Purkinje cell (primary cell): Measurements from ENCODE around the gene RPLP1. TPM values are rescaled to one million over a fixed set of nuclear protein-coding genes. Genes with fewer than 3 reads are reported as not detected.

Experiments used
- polyA plus RNA-seq: library from polyadenylated mRNA; unstranded; fragments of >200 nt; fragmentation: Nextera tagmentation; gene quantifications from 2 replicates; pipeline ENCODE4 v1.2.1, GENCODE V29; 2014

The RPLP1 gene
- 725 and 777 TPM in 2 replicates for polyA plus RNA-seq

DNA sequence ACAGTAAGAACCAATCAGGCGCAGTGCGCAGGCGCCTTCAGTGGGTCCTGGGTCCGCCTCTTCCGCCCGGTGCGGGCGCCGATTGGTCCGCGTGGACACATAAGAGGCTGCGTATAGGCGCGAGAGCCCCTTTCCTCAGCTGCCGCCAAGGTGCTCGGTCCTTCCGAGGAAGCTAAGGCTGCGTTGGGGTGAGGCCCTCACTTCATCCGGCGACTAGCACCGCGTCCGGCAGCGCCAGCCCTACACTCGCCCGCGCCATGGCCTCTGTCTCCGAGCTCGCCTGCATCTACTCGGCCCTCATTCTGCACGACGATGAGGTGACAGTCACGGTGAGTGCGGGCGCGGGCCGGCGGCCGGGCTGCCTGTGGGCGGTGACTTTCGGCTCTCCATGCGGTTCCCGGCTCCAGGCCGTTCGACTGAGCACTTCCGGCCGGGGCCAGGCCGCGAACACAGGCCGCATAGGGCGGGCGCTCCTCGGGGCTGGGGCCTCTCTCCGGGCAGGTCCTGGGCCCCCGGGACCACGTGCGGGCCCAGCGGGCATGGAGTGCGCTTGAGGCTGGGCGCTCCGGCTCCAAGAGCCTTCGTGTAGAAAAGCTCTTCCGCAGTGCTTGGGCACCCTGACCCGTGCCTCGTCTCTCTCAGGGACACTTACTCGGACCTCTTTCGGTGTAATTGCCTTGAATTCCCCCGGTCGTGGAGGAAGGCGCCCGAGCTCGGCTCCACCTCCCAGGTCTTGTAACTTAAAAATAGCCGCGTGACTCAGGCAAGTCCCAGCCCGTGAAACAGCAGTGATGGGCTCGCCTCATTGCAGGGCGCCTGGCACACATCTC, at the start of gene RPLP1:
RPLP1 (plus strand) TSS at position 127 of the 830 bp plus-strand sequence; CDS start at position 258, 131 bp downstream.

DNA sequence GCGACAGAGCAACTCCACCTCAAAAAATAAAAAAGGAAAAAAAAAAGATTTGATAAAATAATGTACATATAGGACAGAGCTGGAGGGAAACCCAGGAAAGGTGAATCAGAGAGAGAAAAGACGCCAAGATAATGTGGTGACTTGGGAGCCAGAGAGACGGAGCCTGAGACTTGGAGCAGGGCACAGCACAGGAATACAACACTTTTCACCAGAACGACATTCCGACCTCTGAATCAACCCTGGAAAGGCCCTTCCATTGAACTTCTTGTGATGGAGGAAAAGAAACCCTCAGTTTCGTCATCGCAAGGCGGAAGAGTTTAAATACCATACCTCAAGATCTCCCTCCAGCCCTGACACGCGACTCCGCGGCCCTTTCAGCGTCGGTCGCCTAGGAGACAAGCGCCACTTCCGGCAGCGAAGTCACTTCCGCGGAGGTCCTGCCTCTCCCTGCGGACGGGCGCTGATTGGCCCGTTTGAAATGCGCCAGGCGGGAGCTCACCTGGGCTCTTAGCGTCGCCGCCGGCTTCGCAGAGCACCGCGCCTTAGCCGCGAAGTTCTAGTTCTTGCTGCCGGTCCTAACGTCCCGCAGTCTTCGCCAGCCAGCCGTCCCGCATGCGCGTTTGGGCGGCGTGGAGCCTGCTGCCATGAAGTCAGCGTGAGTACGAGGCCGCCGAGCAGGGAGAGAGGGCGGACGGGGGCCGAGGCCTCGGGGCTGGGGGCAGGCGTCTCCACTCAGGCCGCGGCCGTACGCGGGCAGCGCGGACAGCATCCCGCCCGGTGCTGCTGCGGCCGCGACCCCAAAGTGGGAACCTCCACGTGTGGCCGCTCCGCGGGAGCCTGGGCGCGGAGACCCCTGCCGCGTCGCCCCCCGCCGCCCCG, 38.6 kb upstream of the RPLP1 start, which contains the start of gene KIF23:
KIF23 (plus strand) TSS at position 528 of the 879 bp plus-strand sequence; CDS start at position 645, 117 bp downstream.

Other genes starting within 250 kb of the RPLP1 start
- gene PAQR5, start 153.9 kb upstream of the RPLP1 start, polyA plus RNA-seq, result 0.09 and 0.42 TPM in 2 replicates
- 0.38 TPM in 1 of 2 replicates, not detected in the other for gene KIF23, start 38.5 kb upstream of the RPLP1 start, polyA plus RNA-seq